Neural progenitor cell (in vitro differentiated cells): ENCODE data around the gene HLA-F. TPM values are rescaled to one million over a fixed set of nuclear protein-coding genes. Genes with fewer than 3 reads are reported as not detected.

ENCODE experiments used
- DNase-seq: peaks from one replicate; pipeline ENCODE4 v3.0.0-alpha.2; 2016; ENCODE audit warnings: low spot score
- H2AFZ ChIP-seq: fragments of 200-600 bp; sonication (generic); replicated peaks from 2 replicates; pipeline ENCODE4 v1.6.1; 2016; ENCODE audit warnings: antibody characterized with exemption
- H3F3A ChIP-seq: fragments of 200-600 bp; sonication (generic); 2 replicates; pipeline ENCODE4 v1.6.1; 2016; ENCODE audit warnings: antibody characterized with exemption, low read depth
- H3K27ac ChIP-seq: fragments of 200-600 bp; sonication (generic); 2 replicates; pipeline ENCODE4 v1.5.1; 2016; ENCODE audit warnings: mild to moderate bottlenecking
- H3K27me3 ChIP-seq: fragments of 200-600 bp; sonication (generic); 2 replicates; pipeline ENCODE4 v1.6.1; 2016; ENCODE audit warnings: mild to moderate bottlenecking, moderate library complexity
- H3K36me3 ChIP-seq: fragments of 200-600 bp; sonication (generic); 2 replicates; pipeline ENCODE4 v1.5.1; 2016
- H3K4me1 ChIP-seq: fragments of 200-600 bp; sonication (generic); 2 replicates; pipeline ENCODE4 v1.6.1; 2016; ENCODE audit warnings: mixed run types
- H3K4me2 ChIP-seq: fragments of 200-600 bp; sonication (generic); 2 replicates; pipeline ENCODE4 v1.6.1; 2016
- H3K4me3 ChIP-seq: fragments of 200-600 bp; sonication (generic); 2 replicates; pipeline ENCODE4 v1.5.1; 2016
- H3K79me2 ChIP-seq: fragments of 200-600 bp; sonication (generic); 2 replicates; pipeline ENCODE4 v1.6.1; 2016; ENCODE audit warnings: low read depth
- H3K9ac ChIP-seq: fragments of 200-600 bp; sonication (generic); 2 replicates; pipeline ENCODE4 v1.6.1; 2016
- H3K9me3 ChIP-seq: fragments of 200-600 bp; sonication (generic); 2 replicates; pipeline ENCODE4 v1.5.1; 2016; ENCODE audit warnings: low read depth
- H4K20me1 ChIP-seq: fragments of 200-600 bp; sonication (generic); 2 replicates; pipeline ENCODE4 v1.6.1; 2016; ENCODE audit warnings: low read depth
- H3K27ac Mint-ChIP-seq: 3 replicates; pipeline ENCODE4 v1.8.0; 2021; ENCODE audit warnings: mixed read lengths
- H3K27me3 Mint-ChIP-seq: 2 replicates; pipeline ENCODE4 v1.8.0; 2022; ENCODE audit warnings: low read depth, mild to moderate bottlenecking, inconsistent platforms, moderate library complexity, mixed read lengths; ENCODE audit not compliant: insufficient read depth
- H3K36me3 Mint-ChIP-seq: 3 replicates; pipeline ENCODE4 v1.8.0; 2021; ENCODE audit warnings: mixed read lengths
- H3K4me1 Mint-ChIP-seq: 3 replicates; pipeline ENCODE4 v1.8.0; 2021; ENCODE audit warnings: mixed read lengths
- H3K4me3 Mint-ChIP-seq: 3 replicates; pipeline ENCODE4 v1.8.0; 2021; ENCODE audit warnings: mild to moderate bottlenecking, moderate library complexity, mixed read lengths
- H3K9me3 Mint-ChIP-seq: 3 replicates; pipeline ENCODE4 v1.8.0; 2020; ENCODE audit warnings: mixed read lengths
- CTCF ChIP-seq: fragments of 200-600 bp; sonication (generic); IDR thresholded peaks from 2 replicates; pipeline ENCODE4 v1.5.1; 2017; ENCODE audit warnings: antibody characterized with exemption, mild to moderate bottlenecking
- EZH2 ChIP-seq: fragments of 200-600 bp; sonication (generic); IDR thresholded peaks from 2 replicates; pipeline ENCODE4 v1.6.1; 2017; ENCODE audit warnings: antibody characterized with exemption, mild to moderate bottlenecking, moderate library complexity
- EZH2phosphoT487 ChIP-seq: fragments of 200-600 bp; sonication (generic); IDR thresholded peaks from 2 replicates; pipeline ENCODE4 v1.6.1; 2017; ENCODE audit warnings: antibody characterized with exemption
- total RNA-seq: library from RNA; depleted of rRNA; stranded (reverse); fragments of >200 nt; gene quantifications from 2 replicates; pipeline ENCODE4 v1.2.3, GENCODE V29; 2015; ENCODE audit warnings: low replicate concordance

HLA-F gene
- total RNA-seq, 1 donor from 2014 or later: not detected

- no peak for DNase-seq
- Mint-ChIP-seq H3K27me3 (peaks cover 13% of the 10 kb centered on the region), H3K36me3 (no peaks in the 10 kb centered on the region), H3K4me3 (no peak overlapping the region), H3K4me1 (no peaks in the 10 kb centered on the region), H3K9me3 (no peaks in the 10 kb centered on the region), H3K27ac (no peak overlapping the region)
- H4K20me1 ChIP-seq: peaks cover 4% of the 10 kb centered on the region
- no peak overlapping the region for H3K4me2 ChIP-seq
- no peaks in the 10 kb centered on the region for H3F3A ChIP-seq
- H3K9ac ChIP-seq: no peak overlapping the region
- no peaks in the 10 kb centered on the region for H3K4me1 ChIP-seq
- TF ChIP-seq EZH2 (no peak), CTCF (no peak), EZH2phosphoT487 (no peak)
- no peak overlapping the region for H3K4me3 ChIP-seq
- no peaks in the 10 kb centered on the region for H3K79me2 ChIP-seq
- H3K9me3 ChIP-seq: no peaks in the 10 kb centered on the region
- H3K27ac ChIP-seq: no peak overlapping the region
- no peaks in the 10 kb centered on the region for H3K36me3 ChIP-seq
- no peak overlapping the region for H2AFZ ChIP-seq
- peaks cover 1% of the 10 kb centered on the region for H3K27me3 ChIP-seq
These were observed 13.3 kb downstream of the HLA-F start for GRCh38 chr6:29736563-29736962.

- Histone ChIP-seq H3K4me2 (no peak overlapping the region), H4K20me1 (peaks cover 4% of the 10 kb centered on the region), H2AFZ (no peak overlapping the region), H3K27me3 (no peaks in the 10 kb centered on the region), H3K27ac (no peak overlapping the region), H3K9me3 (no peaks in the 10 kb centered on the region), H3K4me1 (no peaks in the 10 kb centered on the region), H3K36me3 (no peaks in the 10 kb centered on the region), H3K9ac (no peak overlapping the region), H3K79me2 (no peaks in the 10 kb centered on the region), H3K4me3 (no peak overlapping the region), H3F3A (no peaks in the 10 kb centered on the region)
- Mint-ChIP-seq H3K4me1 (no peaks in the 10 kb centered on the region), H3K27ac (no peak overlapping the region), H3K9me3 (no peaks in the 10 kb centered on the region), H3K27me3 (peaks cover 16% of the 10 kb centered on the region), H3K4me3 (no peak overlapping the region), H3K36me3 (no peaks in the 10 kb centered on the region)
- DNase-seq: peak; percentile 82
- TF ChIP-seq EZH2phosphoT487 (no peak), CTCF (peak; percentile 81)
These were observed 14.7 kb downstream of the HLA-F start for GRCh38 chr6:29737707-29738630.

- Histone ChIP-seq H3K4me3 (no peak overlapping the region), H3K9ac (no peak overlapping the region), H3K9me3 (no peaks in the 10 kb centered on the region), H3F3A (no peaks in the 10 kb centered on the region), H2AFZ (no peak overlapping the region), H3K4me2 (no peak overlapping the region), H3K79me2 (no peaks in the 10 kb centered on the region), H4K20me1 (peaks cover 4% of the 10 kb centered on the region), H3K4me1 (no peaks in the 10 kb centered on the region), H3K27ac (no peak overlapping the region), H3K27me3 (no peaks in the 10 kb centered on the region), H3K36me3 (no peaks in the 10 kb centered on the region)
- Mint-ChIP-seq H3K36me3 (no peaks in the 10 kb centered on the region), H3K27me3 (peaks cover 18% of the 10 kb centered on the region), H3K4me1 (no peaks in the 10 kb centered on the region), H3K27ac (no peak overlapping the region), H3K9me3 (no peaks in the 10 kb centered on the region), H3K4me3 (no peak overlapping the region)
- TF ChIP-seq CTCF (no peak), EZH2phosphoT487 (no peak), EZH2 (no peak)
- no peak for DNase-seq
These were observed 16.1 kb downstream of the HLA-F start for GRCh38 chr6:29739136-29739881.
